OCI-LY3 (cell line): ENCODE data around the gene GJC2.

Experiments
- H2AFZ ChIP-seq: fragments of 200-600, 300-600 bp; shearing (Covaris generic); 2 replicates; pipeline ENCODE4 v1.6.0; 2014; ENCODE audit warnings: antibody characterized with exemption, low read depth, low read length
- H3K27ac ChIP-seq: fragments of 200-600, 300-600 bp; sonication (generic); 2 replicates; pipeline ENCODE4 v1.5.1; 2014; ENCODE audit warnings: mild to moderate bottlenecking, low read length, moderate library complexity, mixed read lengths
- H3K27me3 ChIP-seq: fragments of 200-600, 300-600 bp; sonication (generic); 2 replicates; pipeline ENCODE4 v1.6.1; 2014; ENCODE audit warnings: low read depth, low read length, mixed read lengths
- H3K36me3 ChIP-seq: fragments of 200-600, 300-600 bp; sonication (generic); replicated peaks from 2 replicates; pipeline ENCODE3; 2014; ENCODE audit warnings: low read depth, low read length, mixed read lengths
- H3K4me1 ChIP-seq: fragments of 300-600, 200-600 bp; sonication (generic); 2 replicates; pipeline ENCODE4 v1.6.1; 2014; ENCODE audit warnings: low read length, mixed read lengths
- H3K4me2 ChIP-seq: fragments of 200-600, 300-600 bp; sonication (generic); 2 replicates; pipeline ENCODE4 v1.6.1; 2014; ENCODE audit warnings: low read length, mixed read lengths
- H3K4me3 ChIP-seq: fragments of 300-600, 200-600 bp; sonication (generic); 2 replicates; pipeline ENCODE4 v1.5.1; 2014; ENCODE audit warnings: antibody characterized with exemption, mild to moderate bottlenecking, low read length, moderate library complexity
- H3K79me2 ChIP-seq: fragments of 300-600, 200-600 bp; shearing (Covaris generic); 2 replicates; pipeline ENCODE4 v1.6.1; 2014; ENCODE audit warnings: mild to moderate bottlenecking, low read length, mixed read lengths
- H3K9ac ChIP-seq: fragments of 300-600, 200-600 bp; shearing (Covaris generic); 2 replicates; pipeline ENCODE4 v1.6.0; 2014; ENCODE audit warnings: mild to moderate bottlenecking, low read length, moderate library complexity
- H3K9me3 ChIP-seq: fragments of 200-600, 300-600 bp; shearing (Covaris generic); 2 replicates; pipeline ENCODE4 v1.6.1; 2014; ENCODE audit warnings: low read length, mixed read lengths; ENCODE audit not compliant: insufficient read depth
- H4K20me1 ChIP-seq: fragments of 200-600, 300-600 bp; sonication (generic); 2 replicates; pipeline ENCODE4 v1.6.1; 2016; ENCODE audit warnings: low read length, mixed read lengths; ENCODE audit not compliant: insufficient read depth
- CTCF ChIP-seq: fragments of 200-600, 300-600 bp; sonication (generic); IDR thresholded peaks from 2 replicates; pipeline ENCODE4 v1.5.1; 2014; ENCODE audit warnings: antibody characterized with exemption, low read length, low read depth
- EZH2phosphoT487 ChIP-seq: fragments of 200-600 bp; shearing (Covaris generic); IDR thresholded peaks from 2 replicates; pipeline ENCODE4 v1.6.1; 2018; ENCODE audit warnings: antibody characterized with exemption, mixed run types, low read depth

Gene GJC2

GRCh38 chr1:228134591-228134990, 15.1 kb upstream of the GJC2 start:
- no peaks in the 10 kb centered on the region for H3K9me3 ChIP-seq

GRCh38 chr1:228136901-228137300, 12.8 kb upstream of the GJC2 start:
- Histone ChIP-seq H2AFZ (no peak overlapping the region), H3K9me3 (no peaks in the 10 kb centered on the region), H3K79me2 (peaks cover 18% of the 10 kb centered on the region), H3K36me3 (peaks cover 5% of the 10 kb centered on the region), H3K27me3 (peaks cover 19% of the 10 kb centered on the region), H3K4me2 (no peak overlapping the region), H3K4me1 (peaks cover 16% of the 10 kb centered on the region), H3K4me3 (no peak overlapping the region), H3K27ac (no peak overlapping the region), H3K9ac (no peak overlapping the region), H4K20me1 (peaks cover 7% of the 10 kb centered on the region; the same call in 1 of the 2 replicates)
- TF ChIP-seq EZH2phosphoT487: no peak
- no peak for TF ChIP-seq CTCF

More at GRCh38 chr1:228134591-228134990, 15.1 kb upstream of the GJC2 start:
- no peaks in the 10 kb centered on the region for H4K20me1 ChIP-seq
- no peak overlapping the region for H3K4me2 ChIP-seq
- no peak overlapping the region for H3K9ac ChIP-seq
- H3K4me3 ChIP-seq: no peak overlapping the region
- H3K79me2 ChIP-seq: no peaks in the 10 kb centered on the region
- no peaks in the 10 kb centered on the region for H3K36me3 ChIP-seq
- TF ChIP-seq CTCF (no peak), EZH2phosphoT487 (no peak)
- peaks cover 19% of the 10 kb centered on the region for H3K27me3 ChIP-seq
- H3K4me1 ChIP-seq: peaks cover 12% of the 10 kb centered on the region
- H2AFZ ChIP-seq: no peak overlapping the region
- no peak overlapping the region for H3K27ac ChIP-seq

GRCh38 chr1:228139406-228139930, 10.3 kb upstream of the GJC2 start:
- TF ChIP-seq CTCF (no peak), EZH2phosphoT487 (no peak)
- Histone ChIP-seq H3K27me3 (peaks cover 19% of the 10 kb centered on the region), H3K4me3 (peak overlapping the region; percentile 81), H3K79me2 (peaks cover 44% of the 10 kb centered on the region), H3K9ac (peak overlapping the region; percentile 82), H4K20me1 (peaks cover 32% of the 10 kb centered on the region), H3K36me3 (peaks cover 6% of the 10 kb centered on the region), H3K9me3 (no peaks in the 10 kb centered on the region), H2AFZ (peak overlapping the region; percentile 53; the same call in 1 of the 2 replicates), H3K27ac (peak overlapping the region; percentile 73), H3K4me1 (peaks cover 16% of the 10 kb centered on the region), H3K4me2 (peak overlapping the region; percentile 53)

GRCh38 chr1:228139931-228140723, 9.6 kb upstream of the GJC2 start, which contains the start of gene GUK1:
Gene GUK1 (plus strand): TSS chr1:228140279. CDS start chr1:228140303, 24 bp downstream.
- H4K20me1 ChIP-seq: peaks cover 32% of the 10 kb centered on the region
- H3K9me3 ChIP-seq: no peaks in the 10 kb centered on the region
- peaks cover 19% of the 10 kb centered on the region for H3K27me3 ChIP-seq
- peak within 1 kb of the TSS; percentile 87 for H3K4me3 ChIP-seq
- peaks cover 16% of the 10 kb centered on the region for H3K4me1 ChIP-seq
- peaks cover 6% of the 10 kb centered on the region for H3K36me3 ChIP-seq
- peak within 1 kb of the TSS; percentile 53; the same call in 1 of the 2 replicates for H2AFZ ChIP-seq
- H3K9ac ChIP-seq: peak within 1 kb of the TSS; percentile 82
- no peak for TF ChIP-seq CTCF
- peak within 1 kb of the TSS; percentile 73 for H3K27ac ChIP-seq
- peak within 1 kb of the TSS; percentile 87 for H3K4me2 ChIP-seq
- peaks cover 50% of the 10 kb centered on the region for H3K79me2 ChIP-seq
